ENCODE measurements around the gene CASKIN1. TPM values are rescaled to one million over a fixed set of nuclear protein-coding genes. Genes with fewer than 3 reads are reported as not detected.

The CASKIN1 gene
- total and polyA plus RNA-seq, 2 experiments from 2014 or later, result 1.0 to 6.2 TPM

DNA sequence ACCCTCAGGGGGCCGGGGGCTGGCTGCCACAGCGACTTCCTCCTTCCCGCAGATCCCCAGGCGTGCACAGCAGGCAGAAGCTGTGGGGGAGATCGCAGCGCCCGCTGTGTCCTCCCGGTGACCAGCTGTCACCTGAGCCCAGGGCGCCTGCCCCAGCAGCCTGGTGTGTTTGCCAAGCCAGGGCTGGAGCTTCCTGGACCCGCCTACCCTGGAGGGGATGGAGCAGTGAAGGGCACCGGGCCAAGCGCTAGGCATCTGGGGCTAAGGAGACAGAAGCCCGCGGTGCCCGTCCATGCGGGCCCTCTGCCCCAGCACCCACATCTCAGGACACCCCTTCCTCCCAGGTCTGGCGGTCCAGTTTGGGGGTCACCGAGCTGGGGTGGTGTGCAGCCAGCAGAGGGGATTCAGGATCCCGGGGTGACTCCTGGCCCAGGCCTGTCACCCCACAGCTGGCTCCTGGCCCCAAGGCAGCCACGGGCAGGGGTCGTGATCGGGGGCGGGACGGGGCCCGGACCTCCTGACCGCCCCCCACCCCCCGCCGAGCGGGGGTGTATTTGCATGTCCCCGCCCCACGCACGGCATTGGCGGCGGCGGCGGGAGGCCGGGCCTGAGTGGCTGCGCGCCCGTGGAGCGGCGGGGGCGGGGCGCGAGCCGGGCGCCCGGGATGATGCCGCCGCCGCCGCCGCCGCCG, 48.3 kb downstream of the CASKIN1 start, which contains the start of gene RAB26:
Gene RAB26, plus strand, starts transcription at position 645 of the 691 bp plus-strand sequence. CDS start 159 bp downstream, outside the sequence.
- H3K9me2 ChIP-seq (ENCODE audit: insufficient read depth), result no peaks in the 10 kb centered on the region
- H3K36me3 ChIP-seq (ENCODE audit: insufficient read depth), result 0 out of 2 replicates have a peak, but pooled peaks cover 3% of the 10 kb centered on the region
- ATAC-seq (peak; percentile 11), DNase-seq (ENCODE audit: low spot score) (peak; percentile 91)
- peaks cover 32% of the 10 kb centered on the region for H3K4me1 ChIP-seq (ENCODE audit: insufficient read depth)
- peak within 1 kb of the TSS; percentile 79 for H3K4me3 ChIP-seq
- peaks cover 46% of the 10 kb centered on the region for H3F3A ChIP-seq (replicated peaks; ENCODE audit: low read depth)
- H3K4me1 Mint-ChIP-seq, result peaks cover 26% of the 10 kb centered on the region
- peak within 1 kb of the TSS; percentile 75 for H3K4me3 Mint-ChIP-seq
- TF ChIP-seq CREB1 (CRISPR knock-in tag; IDR thresholded peaks at IDR 0.05; ENCODE audit: low read depth) (0 out of 2 replicates have a peak, but pooled peaks have one; percentile 20), STAT1 (IDR thresholded peaks at IDR 0.05; ENCODE audit: unreplicated experiment) (no peak)
- peaks cover 9% of the 10 kb centered on the region; the same call in 1 of the 2 replicates for H3K27me3 ChIP-seq (ENCODE audit: insufficient read depth)
- no peak within 1 kb of the TSS for H3K27ac Mint-ChIP-seq
- H4K20me1 ChIP-seq (replicated peaks; ENCODE audit: insufficient read depth), result peaks cover 16% of the 10 kb centered on the region
- peaks cover 22% of the 10 kb centered on the region for H3K36me3 Mint-ChIP-seq (ENCODE audit: low read depth)
- H2AFZ ChIP-seq, result no peak within 1 kb of the TSS
- peaks cover 45% of the 10 kb centered on the region for H3K27me3 Mint-ChIP-seq (ENCODE audit: insufficient read depth, low read depth, poor library complexity)
- peaks cover 3% of the 10 kb centered on the region; the same call in 1 of the 3 replicates for H3K9me3 Mint-ChIP-seq
- peak within 1 kb of the TSS; percentile 50; the same call in 1 of the 2 replicates for H3K27ac ChIP-seq (ENCODE audit: low read depth)
- peaks cover 8% of the 10 kb centered on the region for H3K79me2 ChIP-seq (replicated peaks; ENCODE audit: insufficient read depth)
- peak within 1 kb of the TSS; percentile 100 for H3K4me2 ChIP-seq

DNA sequence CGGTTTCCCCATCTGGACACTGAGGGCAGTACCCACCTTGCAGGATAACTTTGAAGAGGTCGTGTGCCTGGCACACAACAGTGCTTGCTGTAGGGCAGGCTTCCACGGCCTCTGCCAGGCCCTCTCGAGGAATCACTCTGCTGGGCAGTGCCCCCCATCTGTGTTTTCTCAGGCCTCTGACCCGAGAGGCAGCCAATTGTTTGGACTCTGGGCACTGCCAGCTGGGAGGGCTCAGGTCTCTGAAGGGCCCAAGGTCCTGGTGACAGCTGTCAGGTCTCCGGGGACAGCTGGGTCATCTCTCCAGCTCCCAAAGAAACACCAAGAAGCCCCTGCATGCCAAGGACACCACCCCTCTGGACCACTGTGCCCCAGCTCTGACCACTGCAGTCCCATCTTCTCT, 49.0 kb downstream of the CASKIN1 start:
- Mint-ChIP-seq H3K9me3 (peaks cover 3% of the 10 kb centered on the region; the same call in 1 of the 3 replicates), H3K27ac (no peak overlapping the region), H3K4me3 (peak overlapping the region; percentile 45; the same call in 1 of the 3 replicates), H3K36me3 (ENCODE audit: low read depth) (peaks cover 14% of the 10 kb centered on the region), H3K4me1 (peaks cover 25% of the 10 kb centered on the region), H3K27me3 (ENCODE audit: insufficient read depth, low read depth, poor library complexity) (peaks cover 42% of the 10 kb centered on the region)
- peak overlapping the region; percentile 79; the same call in 1 of the 2 replicates for H3K4me3 ChIP-seq
- H3K27ac ChIP-seq (ENCODE audit: low read depth), result 0 out of 2 replicates have a peak overlapping the region, but pooled peaks have one; percentile 50
- no peak for ATAC-seq
- H4K20me1 ChIP-seq (replicated peaks; ENCODE audit: insufficient read depth), result peaks cover 11% of the 10 kb centered on the region
- 0 out of 2 replicates have a peak, but pooled peaks cover 2% of the 10 kb centered on the region for H3K36me3 ChIP-seq (ENCODE audit: insufficient read depth)
- DNase-seq (ENCODE audit: low spot score), result no peak
- no peaks in the 10 kb centered on the region for H3K9me2 ChIP-seq (ENCODE audit: insufficient read depth)
- H3K4me2 ChIP-seq, result no peak overlapping the region; the same call in 1 of the 2 replicates
- no peak overlapping the region for H2AFZ ChIP-seq
- peaks cover 40% of the 10 kb centered on the region for H3F3A ChIP-seq (replicated peaks; ENCODE audit: low read depth)
- peaks cover 26% of the 10 kb centered on the region for H3K4me1 ChIP-seq (ENCODE audit: insufficient read depth)
- H3K79me2 ChIP-seq (replicated peaks; ENCODE audit: insufficient read depth), result peaks cover 3% of the 10 kb centered on the region; the same call in 1 of the 2 replicates
- H3K27me3 ChIP-seq (ENCODE audit: insufficient read depth), result peaks cover 9% of the 10 kb centered on the region; the same call in 1 of the 2 replicates
- TF ChIP-seq NANOG (IDR thresholded peaks at IDR 0.05; ENCODE audit: borderline replicate concordance) (no peak), CREB1 (CRISPR knock-in tag; IDR thresholded peaks at IDR 0.05; ENCODE audit: low read depth) (no peak), EZH2 (IDR thresholded peaks at IDR 0.05; ENCODE audit: low read depth, unreplicated experiment) (no peak), POLR2AphosphoS5 (IDR thresholded peaks at IDR 0.05; ENCODE audit: low read depth) (no peak), JUNB (IDR thresholded peaks at IDR 0.05; ENCODE audit: unreplicated experiment) (no peak)
- TF ChIP-seq, protein P1, sequence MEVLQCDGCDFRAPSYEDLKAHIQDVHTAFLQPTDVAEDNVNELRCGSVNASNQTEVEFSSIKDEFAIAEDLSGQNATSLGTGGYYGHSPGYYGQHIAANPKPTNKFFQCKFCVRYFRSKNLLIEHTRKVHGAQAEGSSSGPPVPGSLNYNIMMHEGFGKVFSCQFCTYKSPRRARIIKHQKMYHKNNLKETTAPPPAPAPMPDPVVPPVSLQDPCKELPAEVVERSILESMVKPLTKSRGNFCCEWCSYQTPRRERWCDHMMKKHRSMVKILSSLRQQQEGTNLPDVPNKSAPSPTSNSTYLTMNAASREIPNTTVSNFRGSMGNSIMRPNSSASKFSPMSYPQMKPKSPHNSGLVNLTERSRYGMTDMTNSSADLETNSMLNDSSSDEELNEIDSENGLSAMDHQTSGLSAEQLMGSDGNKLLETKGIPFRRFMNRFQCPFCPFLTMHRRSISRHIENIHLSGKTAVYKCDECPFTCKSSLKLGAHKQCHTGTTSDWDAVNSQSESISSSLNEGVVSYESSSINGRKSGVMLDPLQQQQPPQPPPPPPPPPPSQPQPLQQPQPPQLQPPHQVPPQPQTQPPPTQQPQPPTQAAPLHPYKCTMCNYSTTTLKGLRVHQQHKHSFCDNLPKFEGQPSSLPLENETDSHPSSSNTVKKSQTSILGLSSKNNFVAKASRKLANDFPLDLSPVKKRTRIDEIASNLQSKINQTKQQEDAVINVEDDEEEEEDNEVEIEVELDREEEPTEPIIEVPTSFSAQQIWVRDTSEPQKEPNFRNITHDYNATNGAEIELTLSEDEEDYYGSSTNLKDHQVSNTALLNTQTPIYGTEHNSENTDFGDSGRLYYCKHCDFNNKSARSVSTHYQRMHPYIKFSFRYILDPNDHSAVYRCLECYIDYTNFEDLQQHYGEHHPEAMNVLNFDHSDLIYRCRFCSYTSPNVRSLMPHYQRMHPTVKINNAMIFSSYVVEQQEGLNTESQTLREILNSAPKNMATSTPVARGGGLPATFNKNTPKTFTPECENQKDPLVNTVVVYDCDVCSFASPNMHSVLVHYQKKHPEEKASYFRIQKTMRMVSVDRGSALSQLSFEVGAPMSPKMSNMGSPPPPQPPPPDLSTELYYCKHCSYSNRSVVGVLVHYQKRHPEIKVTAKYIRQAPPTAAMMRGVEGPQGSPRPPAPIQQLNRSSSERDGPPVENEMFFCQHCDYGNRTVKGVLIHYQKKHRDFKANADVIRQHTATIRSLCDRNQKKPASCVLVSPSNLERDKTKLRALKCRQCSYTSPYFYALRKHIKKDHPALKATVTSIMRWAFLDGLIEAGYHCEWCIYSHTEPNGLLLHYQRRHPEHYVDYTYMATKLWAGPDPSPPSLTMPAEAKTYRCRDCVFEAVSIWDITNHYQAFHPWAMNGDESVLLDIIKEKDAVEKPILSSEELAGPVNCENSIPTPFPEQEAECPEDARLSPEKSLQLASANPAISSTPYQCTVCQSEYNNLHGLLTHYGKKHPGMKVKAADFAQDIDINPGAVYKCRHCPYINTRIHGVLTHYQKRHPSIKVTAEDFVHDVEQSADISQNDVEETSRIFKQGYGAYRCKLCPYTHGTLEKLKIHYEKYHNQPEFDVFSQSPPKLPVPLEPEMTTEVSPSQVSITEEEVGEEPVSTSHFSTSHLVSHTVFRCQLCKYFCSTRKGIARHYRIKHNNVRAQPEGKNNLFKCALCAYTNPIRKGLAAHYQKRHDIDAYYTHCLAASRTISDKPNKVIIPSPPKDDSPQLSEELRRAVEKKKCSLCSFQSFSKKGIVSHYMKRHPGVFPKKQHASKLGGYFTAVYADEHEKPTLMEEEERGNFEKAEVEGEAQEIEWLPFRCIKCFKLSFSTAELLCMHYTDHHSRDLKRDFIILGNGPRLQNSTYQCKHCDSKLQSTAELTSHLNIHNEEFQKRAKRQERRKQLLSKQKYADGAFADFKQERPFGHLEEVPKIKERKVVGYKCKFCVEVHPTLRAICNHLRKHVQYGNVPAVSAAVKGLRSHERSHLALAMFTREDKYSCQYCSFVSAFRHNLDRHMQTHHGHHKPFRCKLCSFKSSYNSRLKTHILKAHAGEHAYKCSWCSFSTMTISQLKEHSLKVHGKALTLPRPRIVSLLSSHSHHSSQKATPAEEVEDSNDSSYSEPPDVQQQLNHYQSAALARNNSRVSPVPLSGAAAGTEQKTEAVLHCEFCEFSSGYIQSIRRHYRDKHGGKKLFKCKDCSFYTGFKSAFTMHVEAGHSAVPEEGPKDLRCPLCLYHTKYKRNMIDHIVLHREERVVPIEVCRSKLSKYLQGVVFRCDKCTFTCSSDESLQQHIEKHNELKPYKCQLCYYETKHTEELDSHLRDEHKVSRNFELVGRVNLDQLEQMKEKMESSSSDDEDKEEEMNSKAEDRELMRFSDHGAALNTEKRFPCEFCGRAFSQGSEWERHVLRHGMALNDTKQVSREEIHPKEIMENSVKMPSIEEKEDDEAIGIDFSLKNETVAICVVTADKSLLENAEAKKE (CRISPR knock-in tag; IDR thresholded peaks at IDR 0.05), result no peak
- TF ChIP-seq, protein P2, sequence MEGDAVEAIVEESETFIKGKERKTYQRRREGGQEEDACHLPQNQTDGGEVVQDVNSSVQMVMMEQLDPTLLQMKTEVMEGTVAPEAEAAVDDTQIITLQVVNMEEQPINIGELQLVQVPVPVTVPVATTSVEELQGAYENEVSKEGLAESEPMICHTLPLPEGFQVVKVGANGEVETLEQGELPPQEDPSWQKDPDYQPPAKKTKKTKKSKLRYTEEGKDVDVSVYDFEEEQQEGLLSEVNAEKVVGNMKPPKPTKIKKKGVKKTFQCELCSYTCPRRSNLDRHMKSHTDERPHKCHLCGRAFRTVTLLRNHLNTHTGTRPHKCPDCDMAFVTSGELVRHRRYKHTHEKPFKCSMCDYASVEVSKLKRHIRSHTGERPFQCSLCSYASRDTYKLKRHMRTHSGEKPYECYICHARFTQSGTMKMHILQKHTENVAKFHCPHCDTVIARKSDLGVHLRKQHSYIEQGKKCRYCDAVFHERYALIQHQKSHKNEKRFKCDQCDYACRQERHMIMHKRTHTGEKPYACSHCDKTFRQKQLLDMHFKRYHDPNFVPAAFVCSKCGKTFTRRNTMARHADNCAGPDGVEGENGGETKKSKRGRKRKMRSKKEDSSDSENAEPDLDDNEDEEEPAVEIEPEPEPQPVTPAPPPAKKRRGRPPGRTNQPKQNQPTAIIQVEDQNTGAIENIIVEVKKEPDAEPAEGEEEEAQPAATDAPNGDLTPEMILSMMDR (conservative IDR thresholded peaks at IDR 0.05; ENCODE audit: low read depth in 2 of 2), result no peak

Measured in GM23338 (cell line).